Transverse colon (tissue), 3 donors: Measurements from ENCODE around the gene PSMA3.

ENCODE experiments used
- CTCF ChIP-seq, 5 experiments: fragments of 200-600 bp in 3 of 5; fragments of 450-650 bp in 2 of 5; sonication (generic) in 3 of 5; IDR thresholded peaks; 1 replicate in 2 of 5; 2 replicates in 3 of 5; pipeline ENCODE4 v1.5.1; 2016 to 2017; ENCODE audit warnings: antibody characterized with exemption in 5 of 5, inconsistent platforms in 3 of 5, mild to moderate bottlenecking in 2 of 5, moderate library complexity in 1 of 5
- EP300 ChIP-seq: sonication (generic); formaldehyde crosslinking; IDR thresholded peaks from one replicate; pipeline ENCODE4 v1.6.1; 2017; ENCODE audit warnings: antibody characterized with exemption, low read depth

GRCh38 chr14:58200480-58200841 is 44.2 kb upstream of the PSMA3 start:
- TF ChIP-seq CTCF (IDR thresholded peaks at IDR 0.05) = no peak
- TF ChIP-seq EP300 = no peak
